Skeletal muscle cell (primary cell): ENCODE results near the gene NF2.

Source experiments
- DNase-seq: peaks from one replicate; pipeline ENCODE4 v3.0.0-alpha.2; 2010; ENCODE audit warnings: low read depth
- H3K4me3 ChIP-seq: 2 replicates; pipeline ENCODE4 v1.5.1; 2011; ENCODE audit warnings: low read depth, mild to moderate bottlenecking, control low read depth, low read length, moderate library complexity

Gene NF2

DNA sequence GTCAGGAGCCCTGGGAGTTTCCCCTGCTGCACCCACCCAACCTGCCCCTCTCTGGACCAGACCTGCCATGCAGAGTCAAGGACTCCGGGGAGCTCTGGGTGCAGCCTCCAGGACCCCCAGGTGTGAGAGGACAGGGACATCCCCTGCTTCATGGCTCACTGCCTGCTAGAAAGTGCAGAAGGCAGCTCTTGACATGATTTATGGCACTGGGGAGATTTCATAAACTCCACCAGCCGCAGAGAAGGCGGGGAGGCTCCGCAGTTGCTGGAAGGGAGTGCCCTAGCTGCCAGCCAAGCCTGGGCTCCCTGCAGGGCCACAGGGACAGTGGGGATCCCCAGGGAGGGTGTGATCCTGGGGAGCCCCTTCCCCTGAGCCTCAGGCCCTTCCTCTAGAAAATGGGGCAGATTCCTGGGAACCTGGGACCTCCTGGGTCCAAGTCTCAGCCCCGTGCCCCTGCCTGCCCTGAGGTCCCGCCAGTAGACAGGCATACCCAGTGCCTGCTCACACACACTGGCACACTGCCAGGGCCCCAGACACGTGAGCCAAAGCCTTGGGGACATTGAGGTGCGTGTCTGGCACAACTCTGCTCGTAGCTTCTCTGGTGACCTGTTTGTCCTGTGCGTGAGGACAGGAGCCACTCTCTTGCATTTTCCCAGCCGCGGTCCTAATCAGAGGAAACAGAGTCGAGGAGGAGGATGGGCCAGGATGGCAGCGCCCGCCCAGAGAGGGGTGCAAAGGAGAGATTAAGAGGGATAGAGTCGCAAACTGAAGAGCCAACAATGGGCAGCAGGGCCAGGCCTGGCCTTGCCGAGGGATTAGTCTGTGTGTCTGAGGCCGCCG, 130.1 kb downstream of the NF2 start:
- DNase-seq, result no peak
- H3K4me3 ChIP-seq, result no peak overlapping the region

DNA sequence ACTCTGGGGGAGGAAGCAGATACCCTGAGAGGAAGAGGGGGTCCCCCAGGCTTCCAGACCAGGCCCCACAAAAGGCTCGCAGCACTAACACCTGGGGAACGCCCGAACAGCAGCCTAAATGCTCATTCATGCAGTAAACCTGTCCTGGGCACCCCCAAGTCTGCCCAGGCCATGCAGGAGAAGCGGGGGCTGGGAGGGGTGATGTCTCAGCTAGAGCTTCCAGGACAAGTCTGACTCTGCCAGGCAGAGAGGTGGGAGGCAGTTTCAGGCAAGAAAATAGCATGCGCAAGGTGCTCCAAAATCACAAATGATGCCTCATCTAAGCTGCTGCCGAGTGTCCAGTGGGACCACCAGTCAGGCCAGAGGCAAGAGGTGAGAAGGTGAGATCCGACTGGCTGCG, 131.0 kb downstream of the NF2 start:
- no peak overlapping the region for H3K4me3 ChIP-seq
- no peak for DNase-seq

DNA sequence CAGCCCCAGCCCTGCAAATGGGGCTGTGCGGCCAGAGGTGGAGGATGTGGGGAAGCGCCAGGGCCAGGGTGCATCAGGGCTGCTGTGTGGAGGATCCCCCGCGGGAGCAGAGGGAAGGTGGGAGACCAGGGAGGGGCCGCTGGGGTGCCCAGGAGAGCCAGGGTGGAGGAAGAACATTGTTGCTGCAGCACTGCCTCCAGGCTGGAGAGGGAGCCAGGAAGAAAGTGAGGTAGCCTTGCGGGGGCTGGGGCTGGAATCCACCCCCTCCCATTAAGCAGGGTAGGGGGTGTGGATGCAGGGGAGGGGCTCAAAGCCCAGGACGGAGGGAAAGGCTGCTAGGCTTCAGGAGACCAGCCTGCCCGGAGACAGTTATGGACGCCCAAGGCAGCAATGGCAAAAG, 131.4 kb downstream of the NF2 start:
- H3K4me3 ChIP-seq, result no peak overlapping the region
- no peak for DNase-seq

DNA sequence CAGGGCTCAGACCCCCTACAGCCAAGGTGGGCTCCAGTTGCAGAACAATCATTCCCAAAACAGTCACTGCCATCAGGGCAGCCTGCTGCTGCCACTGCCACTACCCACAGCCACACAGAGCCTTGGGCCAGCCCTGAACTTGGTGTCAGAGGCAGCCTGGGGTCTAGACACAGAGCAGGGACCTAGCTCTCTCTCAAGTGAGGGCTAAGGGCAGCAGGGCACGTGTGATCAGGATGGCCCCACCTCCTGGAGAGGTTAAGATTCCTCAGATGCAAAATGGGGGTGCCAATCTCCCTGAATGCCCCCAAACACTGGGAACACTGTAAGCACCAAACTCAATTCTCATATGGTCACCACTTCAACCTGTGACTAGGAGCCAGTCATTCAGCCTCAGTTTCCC, 132.0 kb downstream of the NF2 start:
- H3K4me3 ChIP-seq, result no peak overlapping the region
- DNase-seq, result no peak

DNA sequence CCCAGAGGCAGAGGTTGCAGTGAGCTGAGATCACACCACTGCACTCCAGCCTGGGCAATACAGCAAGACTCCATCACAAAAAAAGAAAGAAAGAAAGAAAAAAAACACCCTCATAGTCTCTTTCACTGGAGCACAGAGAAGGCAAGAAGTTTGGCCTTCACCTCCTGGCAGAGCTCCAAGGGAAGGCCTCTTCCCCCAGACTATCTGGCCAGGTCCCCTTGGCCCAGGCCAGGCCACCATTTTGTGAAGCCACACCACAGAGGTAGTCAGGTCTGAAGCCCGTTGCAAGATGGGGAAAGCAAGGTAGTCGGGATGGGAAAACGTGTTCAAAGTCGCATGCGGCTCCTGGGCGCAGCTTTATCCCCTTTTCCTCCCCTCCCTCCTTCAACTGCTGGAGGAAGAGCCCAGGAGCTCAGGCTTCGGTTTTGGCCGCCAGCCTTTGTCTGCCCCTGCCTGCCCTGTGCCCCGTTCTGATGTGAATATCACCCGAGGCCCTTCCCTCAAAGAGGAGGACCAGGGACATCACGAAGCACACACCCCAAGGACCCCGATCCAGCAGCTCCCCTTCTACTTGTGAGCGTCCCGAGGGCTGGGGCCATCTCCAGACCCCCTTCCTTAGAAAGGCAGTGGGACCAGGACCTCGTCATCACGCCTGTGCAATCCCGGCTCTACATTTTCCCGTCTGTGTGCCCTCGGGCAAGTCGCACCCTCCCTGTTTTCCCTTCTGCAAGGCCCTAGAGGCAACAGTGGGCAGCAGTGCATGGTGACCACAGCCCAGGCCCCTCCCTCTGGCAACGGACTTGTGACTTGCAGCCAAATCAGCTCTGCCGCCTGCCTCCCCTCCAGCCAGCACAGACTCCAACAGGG, 134.1 kb downstream of the NF2 start:
- no peak overlapping the region for H3K4me3 ChIP-seq
- DNase-seq, result no peak

DNA sequence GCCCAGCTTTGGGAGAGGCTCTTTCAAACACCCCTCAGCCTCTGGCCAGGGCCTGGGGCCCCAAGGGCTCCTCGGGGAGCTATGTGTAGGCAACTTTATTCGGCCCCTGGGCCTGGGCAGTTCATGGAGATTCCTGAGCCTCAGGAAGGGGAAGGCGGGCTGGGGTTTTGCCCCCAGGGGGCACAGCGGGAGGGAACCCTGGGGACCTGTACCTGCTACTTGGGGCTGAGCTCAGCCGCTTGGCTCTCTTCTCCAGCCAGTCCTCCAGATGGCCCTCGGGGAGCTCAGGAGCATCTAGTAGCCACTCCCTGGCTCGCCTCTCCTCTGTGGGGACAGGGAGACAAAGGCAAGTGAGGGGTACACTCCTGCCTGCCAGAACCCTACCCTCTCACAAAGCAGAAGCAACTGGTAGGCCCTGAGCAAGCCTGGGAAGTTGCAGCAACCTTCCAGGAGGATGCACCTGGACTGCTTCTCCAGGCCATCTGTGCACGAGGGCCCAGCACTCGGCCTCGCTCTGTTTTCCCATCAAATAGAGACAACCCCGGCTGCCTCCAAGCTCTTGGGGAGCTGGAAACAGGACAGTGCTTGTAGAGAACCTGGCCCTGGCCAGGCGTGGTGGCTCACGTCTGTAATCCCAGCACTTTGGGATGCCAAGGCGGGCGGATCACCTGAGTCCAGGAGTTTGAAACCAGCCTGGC, 134.8 kb downstream of the NF2 start:
- DNase-seq, result no peak
- H3K4me3 ChIP-seq, result no peak overlapping the region

DNA sequence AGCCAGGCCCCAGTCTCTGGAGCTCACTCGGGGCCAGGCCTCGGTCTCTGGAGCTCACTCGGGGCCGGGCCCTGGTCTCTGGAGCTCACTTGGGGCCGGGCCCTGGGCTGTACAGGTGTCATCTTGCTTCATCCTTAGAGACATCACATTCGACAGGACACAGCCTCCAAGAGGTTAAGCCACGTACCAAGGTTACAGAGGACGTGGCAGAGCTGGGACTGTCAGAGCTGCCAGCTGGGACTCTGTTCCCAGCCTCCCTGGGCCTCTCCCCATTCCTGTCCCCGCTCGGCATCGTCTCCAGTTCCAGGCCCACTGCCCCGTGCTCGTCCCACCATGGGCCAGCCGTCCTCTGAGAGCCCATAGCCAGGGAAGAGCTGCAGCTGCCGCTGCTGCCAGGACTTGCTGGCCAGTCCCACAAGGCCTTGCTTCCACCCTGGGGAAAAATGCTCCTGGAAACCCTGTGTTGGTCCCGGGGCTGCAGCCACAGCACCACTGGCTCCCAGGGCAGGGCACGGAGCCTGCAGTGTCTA, 136.0 kb downstream of the NF2 start:
- no peak overlapping the region for H3K4me3 ChIP-seq
- no peak for DNase-seq

DNA sequence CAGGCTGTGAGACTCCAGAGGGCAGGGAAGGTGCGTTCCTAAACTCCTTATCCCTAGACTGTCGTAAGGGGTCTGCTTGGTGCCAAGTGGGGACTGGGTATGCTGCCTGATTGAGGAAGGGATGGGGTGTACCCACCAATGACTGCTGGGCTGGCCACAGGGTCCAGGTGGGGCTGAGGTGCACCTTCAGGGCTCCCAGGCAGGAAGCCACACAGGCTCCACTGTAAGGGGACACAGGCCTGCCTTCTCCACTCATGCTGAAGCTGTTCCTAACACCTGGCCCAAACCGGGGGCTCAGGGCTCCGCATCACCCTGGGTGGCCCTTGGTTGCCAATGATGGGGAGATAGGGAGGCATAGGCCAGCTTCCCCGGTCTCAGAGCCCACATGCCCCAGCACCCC, 136.8 kb downstream of the NF2 start:
- DNase-seq, result no peak
- H3K4me3 ChIP-seq, result no peak overlapping the region

DNA sequence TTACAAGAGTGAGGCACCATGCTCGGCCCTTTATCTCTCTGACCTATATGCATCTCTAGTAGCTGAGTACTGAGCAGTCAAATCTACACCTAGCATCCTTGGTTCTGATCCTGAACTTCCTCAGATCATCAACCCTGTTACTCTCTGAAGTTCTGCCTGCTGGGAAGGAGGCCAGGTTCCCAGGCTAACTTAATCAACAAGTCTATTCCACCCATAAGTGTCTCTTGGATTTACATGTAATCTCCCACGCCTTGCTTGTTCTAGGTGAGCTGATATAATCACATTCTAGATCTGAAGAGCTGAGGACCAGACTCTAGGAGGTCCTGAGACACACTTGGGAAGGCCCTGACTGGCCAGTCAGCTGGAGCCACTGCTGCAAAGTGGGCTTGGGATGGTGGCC, 138.5 kb downstream of the NF2 start:
- no peak overlapping the region for H3K4me3 ChIP-seq

DNA sequence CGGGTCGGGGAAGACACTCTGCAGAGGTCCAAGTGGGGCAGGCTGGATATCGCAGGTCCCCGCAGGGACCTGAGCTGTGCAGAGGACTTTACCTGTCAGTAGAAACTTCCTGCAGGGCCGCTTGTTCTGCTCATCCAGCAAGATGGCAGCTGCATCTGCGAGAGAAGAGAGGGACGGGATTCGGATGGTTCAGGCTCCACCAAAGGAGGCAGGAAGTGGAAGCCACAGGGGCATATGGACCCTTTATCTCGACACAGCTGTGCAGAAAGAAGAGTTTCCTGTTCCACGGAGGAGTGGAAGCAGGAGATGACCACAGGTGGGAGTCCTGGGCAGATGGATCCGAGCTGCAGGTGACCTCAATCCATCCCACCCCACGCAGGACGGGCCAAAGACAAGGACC, 138.9 kb downstream of the NF2 start:
- DNase-seq, result no peak
- H3K4me3 ChIP-seq, result no peak overlapping the region

More for the DNA sequence above, 138.5 kb downstream of the NF2 start:
- no peak for DNase-seq

DNA sequence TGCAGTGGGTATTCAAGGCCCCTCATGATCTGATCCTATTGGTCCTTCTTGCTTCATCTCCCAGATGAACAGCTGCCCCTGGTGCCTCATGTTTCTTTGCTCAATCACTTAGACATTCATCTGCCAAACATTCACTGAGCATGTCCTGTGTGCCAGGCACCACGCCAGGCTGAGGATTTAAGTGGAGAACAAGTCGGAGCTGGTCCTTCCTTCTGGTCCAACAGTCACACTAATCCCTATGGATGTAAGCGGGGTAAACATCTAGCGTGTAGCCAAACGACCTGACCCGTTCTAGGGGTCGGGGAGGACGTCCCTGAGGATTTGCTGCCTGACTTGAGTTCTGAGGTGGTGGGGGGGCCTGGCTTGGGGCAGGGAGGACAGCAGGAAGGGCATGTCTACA, 141.5 kb downstream of the NF2 start:
- DNase-seq, result peak; percentile 54
- no peak overlapping the region for H3K4me3 ChIP-seq

DNA sequence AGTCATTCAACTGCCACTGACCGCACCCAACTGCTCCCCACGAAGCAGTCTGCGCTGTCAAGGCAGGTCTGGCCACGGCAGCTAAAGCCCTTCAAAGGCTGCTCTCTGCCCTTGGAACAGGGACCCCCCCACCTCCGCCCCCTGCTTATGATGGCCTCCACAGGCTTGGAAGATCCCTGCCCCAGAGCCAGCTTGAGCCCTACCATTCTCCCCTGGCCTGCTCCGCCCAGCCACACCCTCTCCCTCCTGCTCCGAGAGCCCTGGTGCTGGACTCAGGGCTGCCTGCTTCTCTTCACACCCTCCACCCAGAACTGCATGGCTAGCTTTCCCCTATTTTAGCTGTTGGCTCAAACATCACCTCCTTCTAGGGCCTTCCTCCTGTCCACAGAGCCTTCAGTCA, 144.4 kb downstream of the NF2 start:
- no peak overlapping the region for H3K4me3 ChIP-seq
- DNase-seq, result no peak
